GM12892 (cell line): ENCODE data around the gene ITIH5.

Experiments used
- POLR2A ChIP-seq: IDR thresholded peaks from 2 replicates; pipeline ENCODE4 v1.6.1; 2011; ENCODE audit warnings: low read depth, low read length, control low read depth
- POLR2AphosphoS5 ChIP-seq: IDR thresholded peaks from 2 replicates; pipeline ENCODE4 v1.6.1; 2011; ENCODE audit warnings: low read depth, low read length, control low read depth

- TF ChIP-seq POLR2AphosphoS5: no peak
- TF ChIP-seq POLR2A: no peak
These were observed 132.9 kb downstream of the ITIH5 start for GRCh38 chr10:7533657-7534479.
